Measurements from ENCODE around the gene SLC35B2. TPM values are rescaled to one million over a fixed set of nuclear protein-coding genes. Genes with fewer than 3 reads are reported as not detected.
A peak's percentile ranks its signal among the peaks of the same experiment; 100 is the strongest.

The SLC35B2 gene
- total and polyA plus RNA-seq, 9 of the 15 experiments (the other 6 are each of a cell fraction or from before 2014, with no cell fraction given), result 14.5 to 59.1 (median 47.1) TPM

GRCh38 chr6:44234101-44235025 lies 23.0 kb downstream of the SLC35B2 start (continued):
- no peak for TF ChIP-seq GABPB1 (CRISPR knock-in tag; IDR thresholded peaks at IDR 0.05)

- H3K4me2 ChIP-seq (ENCODE audit: insufficient read depth, low read length), result no peak overlapping the region
- no peaks in the 10 kb centered on the region for H3K27me3 ChIP-seq (ENCODE audit: control insufficient read depth in 2 of 2, insufficient read depth in 2 of 2, low read length in 2 of 2)
- peak overlapping the region in 1 of 2 experiments; percentile 55; a peak in 2 of 4 replicates for H3K9ac ChIP-seq (ENCODE audit: insufficient read depth in 1 of 2, low read depth in 2 of 2, low read length in 2 of 2)
- ATAC-seq, result no peak
- peaks cover 16 to 37% of the 10 kb centered on the region in 2 experiments; a peak in 4 of 5 replicates for H3K4me1 ChIP-seq (replicated peaks in 1 of 2; ENCODE audit: control insufficient read depth in 2 of 2, insufficient read depth in 2 of 2, low read length in 2 of 2)
- WGBS (ENCODE audit: insufficient coverage, low coverage, missing lambda C conversion rate), result 77% methylated on average over 14 of the region's 14 CpGs
- H3K4me3 ChIP-seq, result no peak overlapping the region
- H3K36me3 ChIP-seq (ENCODE audit: control insufficient read depth, insufficient read depth, low read length), result peaks cover 63% of the 10 kb centered on the region
- H4K20me1 ChIP-seq (replicated peaks; ENCODE audit: control insufficient read depth, insufficient read depth, low read length), result no peaks in the 10 kb centered on the region
- BruUV-seq (replicated peaks), result TSS peak; percentile 32
- in situ Hi-C loops (cut with MboI) (no loop called here), intact Hi-C loops (cut with micrococcal nuclease) (loop anchor here (1.0 kb wide), 1 partner anchor 61 kb away; no protein-coding TSS in a partner anchor)
- peaks cover 2% of the 10 kb centered on the region; the same call in 1 of the 3 replicates for H3K79me2 ChIP-seq (ENCODE audit: control insufficient read depth, insufficient read depth, low read length)
- ChIA-PET POLR2A (interaction anchor here (0.7 to 6.0 kb wide), 6 partner anchors 9 to 101 kb away, joined by 3 to 90 read pairs (median 3); partner anchors contain the start of genes HSP90AB1 and SLC29A1), CTCF (ENCODE audit: low intra/inter-chr PET ratio) (interaction anchor here (0.7 to 3.3 kb wide), 4 partner anchors 14 to 138 kb away, joined by 3 to 26 read pairs (median 5); no protein-coding TSS in a partner anchor)
- H3K9me1 ChIP-seq (ENCODE audit: control insufficient read depth, insufficient read depth, low read length), result no peaks in the 10 kb centered on the region
- H2AFZ ChIP-seq (ENCODE audit: low read depth, low read length), result no peak overlapping the region
- TF ChIP-seq CTBP1 (IDR thresholded peaks at IDR 0.05; ENCODE audit: borderline replicate concordance), result no peak
- TF ChIP-seq DPF2 (IDR thresholded peaks at IDR 0.05), result no peak
- TF ChIP-seq ATF7 (IDR thresholded peaks at IDR 0.05), result no peak
- TF ChIP-seq ZNF174 (CRISPR knock-in tag; IDR thresholded peaks at IDR 0.05), result no peak
- no peak for TF ChIP-seq SAFB2 (IDR thresholded peaks at IDR 0.05; ENCODE audit: borderline replicate concordance, low read depth, low read length, severe bottlenecking)
- TF ChIP-seq ZNF239 (CRISPR knock-in tag; IDR thresholded peaks at IDR 0.05), result no peak
- no peak for TF ChIP-seq MEF2A (IDR thresholded peaks at IDR 0.05; ENCODE audit: control insufficient read depth, low read depth, low read length)
- no peak overlapping the region for H3K27ac ChIP-seq (ENCODE audit: extremely low read depth, low read depth, low read length)
- no peak for DNase-seq (ENCODE audit: extremely low read depth in 1 of 4, low spot score in 3 of 4)
- no peak for FAIRE-seq
- no peaks in the 10 kb centered on the region for H3K9me3 ChIP-seq (replicated peaks; ENCODE audit: control insufficient read depth, insufficient read depth, low read depth, low read length)
Measured at GRCh38 chr6:44233567-44234100, 23.7 kb downstream of the SLC35B2 start.

All from K562 (cell line).